DND-41 (cell line): ENCODE results near the gene ARID3A.

ENCODE experiments used
- CTCF ChIP-seq: IDR thresholded peaks from 2 replicates; pipeline ENCODE4 v1.5.1; 2012; ENCODE audit warnings: borderline replicate concordance, low read length, moderate library complexity, mild to moderate bottlenecking; ENCODE audit not compliant: poor library complexity, severe bottlenecking; ENCODE audit errors: extremely low read depth
- EZH2 ChIP-seq: IDR thresholded peaks from 3 replicates; pipeline ENCODE4 v1.6.1; 2012; ENCODE audit warnings: borderline replicate concordance, low read depth, mild to moderate bottlenecking, moderate library complexity, low read length, inconsistent platforms; ENCODE audit not compliant: severe bottlenecking

GRCh38 chr19:883661-884211, 42.1 kb upstream of the ARID3A start:
- TF ChIP-seq CTCF = no peak
- TF ChIP-seq EZH2 = no peak
